GM12874 (cell line): ENCODE data around the gene GALNTL6.

Experiments used
- CTCF ChIP-seq: IDR thresholded peaks from 2 replicates; pipeline ENCODE4 v1.5.1; 2011; ENCODE audit warnings: low read depth, mild to moderate bottlenecking, control low read depth, low read length, moderate library complexity; ENCODE audit not compliant: insufficient read depth

Gene GALNTL6

GRCh38 chr4:172311682-172312081 lies 498.5 kb downstream of the GALNTL6 start:
- TF ChIP-seq CTCF: no peak

GRCh38 chr4:172323288-172323687 lies 510.1 kb downstream of the GALNTL6 start:
- no peak for TF ChIP-seq CTCF

- TF ChIP-seq CTCF: no peak
Observed at GRCh38 chr4:172344308-172344938, 531.2 kb downstream of the GALNTL6 start.

- TF ChIP-seq CTCF: no peak
Observed at GRCh38 chr4:172348426-172348825, 535.2 kb downstream of the GALNTL6 start.

GRCh38 chr4:172352356-172352755 lies 539.2 kb downstream of the GALNTL6 start:
- TF ChIP-seq CTCF: no peak

GRCh38 chr4:172356016-172356415 lies 542.8 kb downstream of the GALNTL6 start:
- no peak for TF ChIP-seq CTCF

GRCh38 chr4:172357006-172357540 lies 543.9 kb downstream of the GALNTL6 start:
- TF ChIP-seq CTCF: no peak
